GM18517 (cell line): ENCODE data around the gene TRAF4.
"Not testable (repeated sequence)": the region's sequence is repeated elsewhere in the genome, so short reads cannot be mapped to it uniquely, and the experiment has no call there.

Experiments
- ATAC-seq: cut with Tn5 transposase; IDR thresholded peaks from one replicate; pipeline ENCODE4 v1.9.1; 2021; ENCODE audit warnings: mild to moderate bottlenecking, moderate library complexity; ENCODE audit not compliant: unreplicated experiment

The TRAF4 gene

DNA sequence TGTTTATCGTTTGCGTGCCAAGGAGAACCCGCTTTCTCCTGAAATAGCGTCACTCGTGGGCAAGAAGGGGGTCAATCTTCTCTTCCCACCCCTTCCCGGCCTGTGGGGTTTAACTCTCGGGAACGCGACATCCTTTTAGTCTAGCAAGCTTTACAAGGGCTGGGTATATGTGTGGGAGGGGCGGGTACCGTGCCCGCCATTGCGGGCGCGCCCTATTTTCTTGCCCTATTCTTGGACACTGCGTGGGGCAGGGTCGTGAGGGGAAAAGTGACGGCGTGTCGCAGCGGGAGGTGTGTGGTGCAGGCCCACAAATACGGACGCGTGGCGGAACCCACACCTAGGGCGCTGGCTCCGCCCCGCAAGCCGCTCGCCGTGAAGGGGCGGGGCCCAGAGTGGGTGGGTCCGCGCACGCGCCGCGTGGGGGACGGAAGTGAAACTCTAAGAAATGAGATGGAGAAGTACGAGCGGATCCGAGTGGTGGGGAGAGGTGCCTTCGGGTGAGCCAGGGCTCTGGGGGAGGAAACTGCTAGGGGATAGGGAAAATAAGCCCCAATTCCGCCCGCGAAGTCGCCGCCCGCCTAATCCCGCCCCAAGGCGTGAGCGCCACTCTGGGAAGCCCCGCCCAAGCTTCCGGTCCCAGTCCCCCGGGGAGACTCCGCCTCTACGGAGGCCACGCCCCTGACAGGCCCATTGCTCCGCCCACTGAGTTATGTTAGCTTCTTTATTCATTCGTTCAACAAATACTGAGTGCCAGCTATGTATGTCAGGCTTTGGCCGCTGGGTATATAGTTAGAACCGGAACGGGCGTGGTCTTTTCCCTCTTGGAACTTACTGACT lies 15.2 kb upstream of the TRAF4 start, which contains the start of gene NEK8:
Gene NEK8 (plus strand): TSS at position 425 of the 837 bp plus-strand sequence. CDS start 26 bp downstream, at position 451.
- peak; percentile 37 for ATAC-seq

DNA sequence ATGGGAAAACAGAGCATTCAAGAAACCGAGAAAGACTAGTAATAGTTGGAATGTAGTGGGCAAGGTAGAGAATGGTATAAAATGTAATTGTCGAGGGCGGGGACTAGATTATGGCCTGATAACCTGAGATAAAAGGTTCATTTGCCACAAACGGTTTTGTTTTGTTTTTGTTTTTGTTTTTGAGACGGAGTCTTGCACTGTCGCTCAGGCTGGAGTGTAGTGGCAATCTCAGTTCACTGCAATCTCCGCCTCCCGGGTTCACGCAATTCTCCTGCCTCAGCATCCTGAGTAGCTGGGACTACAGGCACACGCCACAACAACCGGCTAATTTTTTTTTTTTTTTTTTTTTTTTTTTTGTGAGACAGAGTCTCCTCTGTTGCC lies 13.9 kb upstream of the TRAF4 start:
- ATAC-seq = no peak

- ATAC-seq = no peak
Measured at GRCh38 chr17:28733346-28733745, 10.5 kb upstream of the TRAF4 start.

DNA sequence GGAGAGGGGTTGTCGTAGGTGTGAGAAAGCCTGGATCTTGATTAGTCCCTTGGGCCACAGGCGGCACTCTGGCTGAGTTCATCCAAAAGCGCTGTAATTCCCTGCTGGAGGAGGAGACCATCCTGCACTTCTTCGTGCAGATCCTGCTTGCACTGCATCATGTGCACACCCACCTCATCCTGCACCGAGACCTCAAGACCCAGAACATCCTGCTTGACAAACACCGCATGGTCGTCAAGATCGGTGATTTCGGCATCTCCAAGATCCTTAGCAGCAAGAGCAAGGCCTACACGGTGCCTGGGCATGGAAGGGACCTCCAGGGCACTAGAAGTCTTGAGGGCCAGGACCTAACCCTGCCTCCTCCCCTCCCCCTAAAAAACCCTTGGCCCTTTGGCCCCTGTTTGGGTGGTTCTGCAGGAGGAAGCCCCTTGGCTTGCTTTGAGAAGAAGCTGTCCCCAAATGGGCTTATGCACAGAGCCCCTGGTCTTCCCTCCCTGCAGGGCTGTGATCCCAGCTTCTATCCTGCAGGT lies 9.0 kb upstream of the TRAF4 start:
- ATAC-seq = no peak

GRCh38 chr17:28735242-28735722 lies 8.5 kb upstream of the TRAF4 start:
- ATAC-seq = no peak

DNA sequence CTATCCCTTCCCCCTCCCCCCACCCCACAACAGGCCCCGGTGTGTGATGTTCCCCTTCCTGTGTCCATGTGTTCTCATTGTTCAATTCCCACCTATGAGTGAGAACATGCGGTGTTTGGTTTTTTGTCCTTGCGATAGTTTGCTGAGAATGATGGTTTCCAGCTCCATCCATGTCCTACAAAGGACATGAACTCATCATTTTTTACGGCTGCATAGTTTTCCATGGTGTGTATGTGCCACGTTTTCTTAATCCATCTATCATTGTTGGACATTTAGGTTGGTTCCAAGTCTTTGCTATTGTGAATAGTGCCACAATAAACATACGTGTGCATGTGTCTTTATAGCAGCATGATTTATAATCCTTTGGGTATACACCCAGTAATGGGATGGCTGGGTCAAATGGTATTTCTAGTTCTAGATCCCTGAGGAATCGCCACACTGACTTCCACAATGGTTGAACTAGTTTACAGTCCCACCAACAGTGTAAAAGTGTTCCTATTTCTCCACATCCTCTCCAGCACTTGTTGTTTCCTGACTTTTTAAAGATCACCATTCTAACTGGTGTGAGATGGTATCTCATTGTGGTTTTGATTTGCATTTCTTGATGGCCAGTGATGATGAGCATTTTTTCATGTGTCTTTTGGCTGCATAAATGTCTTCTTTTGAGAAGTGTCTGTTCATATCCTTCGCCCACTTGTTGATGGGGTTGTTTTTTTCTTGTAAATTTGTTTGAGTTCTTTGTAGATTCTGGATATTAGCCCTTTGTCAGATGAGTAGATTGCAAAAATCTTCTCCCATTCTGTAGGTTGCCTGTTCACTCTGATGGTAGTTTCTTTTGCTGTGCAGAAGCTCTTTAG lies 7.7 kb upstream of the TRAF4 start:
- not testable (repeated sequence) for ATAC-seq

DNA sequence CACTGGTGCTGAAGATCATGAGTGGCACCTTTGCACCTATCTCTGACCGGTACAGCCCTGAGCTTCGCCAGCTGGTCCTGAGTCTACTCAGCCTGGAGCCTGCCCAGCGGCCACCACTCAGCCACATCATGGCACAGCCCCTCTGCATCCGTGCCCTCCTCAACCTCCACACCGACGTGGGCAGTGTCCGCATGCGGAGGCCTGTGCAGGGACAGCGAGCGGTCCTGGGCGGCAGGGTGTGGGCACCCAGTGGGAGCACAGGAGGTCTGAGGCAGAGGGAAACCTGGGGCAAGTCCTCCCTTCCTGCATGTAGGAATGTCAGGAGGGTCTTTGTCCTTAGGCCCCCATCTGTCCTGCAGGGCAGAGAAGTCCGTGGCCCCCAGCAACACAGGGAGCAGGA lies 6.5 kb upstream of the TRAF4 start:
- no peak for ATAC-seq

GRCh38 chr17:28737770-28738679 lies 5.8 kb upstream of the TRAF4 start:
- ATAC-seq = peak; percentile 62

GRCh38 chr17:28738680-28739384 lies 5.0 kb upstream of the TRAF4 start:
- no peak for ATAC-seq

DNA sequence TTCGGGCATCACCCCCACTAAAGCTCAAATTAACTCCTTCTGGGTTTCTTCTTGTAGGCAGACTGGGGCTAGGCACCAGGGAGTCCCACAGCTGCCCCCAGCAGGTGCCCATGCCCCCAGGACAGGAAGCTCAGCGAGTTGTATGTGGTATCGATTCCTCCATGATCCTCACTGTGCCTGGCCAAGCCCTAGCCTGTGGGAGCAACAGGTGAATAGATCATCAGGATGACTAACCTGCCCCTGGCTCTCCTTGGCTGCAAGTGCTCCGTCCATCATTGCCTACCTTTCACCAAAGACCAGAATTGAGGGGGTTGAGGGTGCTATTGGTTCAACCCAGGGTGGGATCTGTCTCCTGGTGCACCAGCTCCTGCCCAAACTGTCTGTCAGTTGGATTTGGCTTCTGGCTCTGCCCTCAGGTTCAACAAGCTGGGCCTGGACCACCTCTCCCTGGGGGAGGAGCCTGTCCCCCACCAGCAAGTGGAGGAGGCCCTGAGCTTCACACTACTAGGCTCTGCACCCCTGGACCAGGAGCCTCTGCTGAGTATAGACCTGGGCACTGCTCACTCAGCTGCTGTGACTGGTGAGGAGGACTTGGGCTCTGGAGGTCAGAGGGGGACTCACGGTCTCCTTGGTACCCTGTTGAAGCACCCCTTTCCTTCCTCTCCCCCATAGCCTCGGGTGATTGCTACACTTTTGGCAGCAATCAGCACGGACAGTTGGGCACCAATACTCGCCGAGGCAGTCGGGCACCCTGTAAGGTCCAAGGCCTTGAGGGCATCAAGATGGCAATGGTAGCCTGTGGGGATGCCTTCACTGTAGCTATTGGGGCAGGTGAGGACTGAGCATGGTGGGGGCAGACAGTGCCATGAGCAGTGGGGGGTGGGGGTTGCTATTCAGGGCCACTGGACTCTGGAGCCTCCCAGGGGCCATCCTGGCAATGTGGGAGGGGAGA lies 3.1 kb upstream of the TRAF4 start:
- ATAC-seq = no peak

DNA sequence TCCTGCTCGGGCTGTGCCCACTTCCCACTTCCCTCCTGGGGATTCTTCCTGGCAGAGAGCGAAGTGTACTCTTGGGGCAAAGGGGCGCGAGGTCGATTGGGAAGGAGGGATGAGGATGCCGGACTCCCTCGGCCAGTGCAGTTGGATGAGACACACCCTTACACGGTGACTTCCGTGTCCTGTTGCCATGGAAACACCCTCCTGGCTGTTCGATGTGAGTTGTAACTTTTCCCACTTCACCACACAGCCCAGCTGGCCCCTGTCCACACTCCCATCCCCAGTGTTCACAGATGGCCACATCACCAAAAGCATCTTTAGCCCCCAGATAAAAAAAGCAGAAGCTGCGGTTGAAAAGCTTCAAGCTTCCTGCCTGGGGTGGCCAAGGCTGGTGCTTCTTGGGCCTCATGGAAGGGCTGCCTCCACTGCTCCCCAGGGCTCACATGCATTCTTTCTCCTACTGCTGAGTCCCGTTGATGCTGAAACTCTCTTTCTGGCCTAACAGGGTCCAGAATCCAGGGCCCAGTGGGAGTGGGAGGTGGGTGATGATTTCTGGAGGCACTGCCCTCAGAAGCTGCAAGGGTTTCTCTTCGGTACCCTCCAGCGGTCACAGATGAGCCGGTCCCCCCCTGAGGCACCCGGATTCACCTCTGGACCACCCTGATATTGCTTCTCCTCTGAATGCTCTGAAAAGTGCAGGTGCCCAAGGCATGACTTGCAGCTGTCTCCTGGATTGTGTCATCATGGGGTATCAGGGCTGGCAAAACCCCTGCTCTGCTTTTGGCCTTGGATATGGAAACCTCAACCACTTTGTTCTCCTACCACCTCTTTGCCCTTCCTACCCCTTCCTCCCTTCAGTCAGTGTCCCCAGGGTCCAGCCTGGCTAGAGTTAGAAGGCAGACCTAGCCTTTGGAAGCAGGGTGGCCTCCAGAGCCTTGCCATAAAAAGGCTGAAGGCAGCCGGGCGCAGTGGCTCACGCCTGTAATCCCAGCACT lies 2.2 kb upstream of the TRAF4 start:
- no peak for ATAC-seq

GRCh38 chr17:28744104-28744971 lies 527 bp downstream of the TRAF4 start:
- peak; percentile 23 for ATAC-seq

- no peak for ATAC-seq
Measured at GRCh38 chr17:28744972-28745785, 1.4 kb downstream of the TRAF4 start.

GRCh38 chr17:28745786-28746411 lies 2.1 kb downstream of the TRAF4 start:
- ATAC-seq = no peak

- no peak for ATAC-seq
Measured at GRCh38 chr17:28746611-28747050, 2.8 kb downstream of the TRAF4 start.
